Measurements from ENCODE around the gene CHI3L2. TPM values are rescaled to one million over a fixed set of nuclear protein-coding genes. Genes with fewer than 3 reads are reported as not detected.
"Not testable (repeated sequence)": the region's sequence is repeated elsewhere in the genome, so short reads cannot be mapped to it uniquely, and the experiment has no call there.

CHI3L2 gene
- total RNA-seq, 4 donors from 2014 or later: 0.42 to 13.1 (median 4.7) TPM; not detected in 1

DNA sequence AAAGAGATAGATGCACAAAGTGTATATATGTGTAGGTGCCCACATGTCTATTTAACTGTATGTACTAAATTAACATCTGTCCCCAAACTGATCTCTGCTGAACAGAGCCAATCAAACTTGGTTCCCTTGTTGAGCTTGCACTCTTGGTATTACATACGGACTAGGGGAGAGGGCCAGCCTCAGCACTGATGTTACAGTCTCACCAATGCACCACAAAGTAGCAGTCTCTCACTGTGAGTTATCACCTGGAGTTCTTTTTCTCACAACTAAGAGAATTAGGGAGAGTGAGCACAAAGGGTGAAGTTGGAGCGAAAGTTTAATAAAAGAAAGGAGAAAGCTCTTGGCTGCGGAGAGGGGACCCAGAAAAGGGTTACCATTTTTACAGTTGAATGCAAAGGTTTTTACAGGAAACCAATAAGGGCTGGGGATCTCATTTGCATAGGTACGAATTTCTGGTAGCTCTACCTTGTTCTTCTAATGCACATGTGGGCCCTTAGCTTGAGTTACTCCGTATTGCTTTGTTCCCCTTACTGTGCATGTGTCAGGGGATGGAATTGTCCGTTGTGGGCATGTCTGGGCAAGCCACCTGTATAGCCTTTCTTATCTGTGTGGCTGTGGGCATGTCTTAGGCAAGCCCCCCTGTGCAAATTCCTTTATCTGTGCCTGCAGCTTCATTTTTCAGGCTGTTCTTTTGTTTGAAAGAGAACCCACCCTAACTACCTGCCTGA is 13.3 kb upstream of the CHI3L2 start:
- no peak for TF ChIP-seq POLR2AphosphoS5 (IDR thresholded peaks at IDR 0.05)
- 70 to 84% methylated on average over 3 to 5 of the region's 6 CpGs for WGBS, 2 donors (ENCODE audit: low coverage in 1 of 2)
- Histone ChIP-seq H3K4me3 (no peak overlapping the region), H3K27ac (no peak overlapping the region), H3K27me3 (peaks cover 31% of the 10 kb centered on the region), H3K36me3 (no peaks in the 10 kb centered on the region), H3K4me1 (no peaks in the 10 kb centered on the region), H3K9me3 (no peaks in the 10 kb centered on the region)
- ATAC-seq: no peak

GRCh38 chr1:111214884-111215283 is 12.6 kb upstream of the CHI3L2 start:
- no peak for ATAC-seq
- Histone ChIP-seq H3K4me1 (no peaks in the 10 kb centered on the region), H3K4me3 (no peak overlapping the region), H3K9me3 (no peaks in the 10 kb centered on the region), H3K27ac (no peak overlapping the region), H3K27me3 (peaks cover 27% of the 10 kb centered on the region), H3K36me3 (no peaks in the 10 kb centered on the region)
- no peak for TF ChIP-seq CTCF (IDR thresholded peaks at IDR 0.05)
- TF ChIP-seq EP300 (IDR thresholded peaks at IDR 0.05): no peak
- no peak for TF ChIP-seq POLR2AphosphoS5 (IDR thresholded peaks at IDR 0.05)
- no peak for TF ChIP-seq POLR2A (IDR thresholded peaks at IDR 0.05)
- 83 to 90% methylated on average over 1 to 2 of the region's 7 CpGs for WGBS, 2 donors (ENCODE audit: low coverage in 1 of 2)

DNA sequence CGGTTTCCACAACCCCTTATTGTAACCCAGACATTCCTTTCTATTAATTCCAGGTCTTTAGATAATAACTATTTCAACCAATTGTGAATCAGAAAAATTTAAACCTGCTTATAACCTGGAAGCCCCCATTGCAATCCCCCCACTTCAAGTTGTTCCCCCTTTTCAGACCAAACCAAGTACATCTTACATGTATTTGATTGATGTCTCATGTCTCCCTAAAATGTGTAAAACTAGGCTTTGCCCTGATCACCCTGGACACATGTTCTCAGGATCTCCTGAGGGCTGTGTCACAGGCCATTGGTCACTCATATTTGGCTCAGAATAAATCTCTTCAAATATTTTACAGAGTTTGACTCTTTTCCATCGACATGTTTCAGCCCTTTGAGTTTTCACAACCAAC is 12.2 kb upstream of the CHI3L2 start:
- peaks cover 23% of the 10 kb centered on the region for H3K27me3 ChIP-seq
- H3K27ac ChIP-seq: not testable (repeated sequence)

DNA sequence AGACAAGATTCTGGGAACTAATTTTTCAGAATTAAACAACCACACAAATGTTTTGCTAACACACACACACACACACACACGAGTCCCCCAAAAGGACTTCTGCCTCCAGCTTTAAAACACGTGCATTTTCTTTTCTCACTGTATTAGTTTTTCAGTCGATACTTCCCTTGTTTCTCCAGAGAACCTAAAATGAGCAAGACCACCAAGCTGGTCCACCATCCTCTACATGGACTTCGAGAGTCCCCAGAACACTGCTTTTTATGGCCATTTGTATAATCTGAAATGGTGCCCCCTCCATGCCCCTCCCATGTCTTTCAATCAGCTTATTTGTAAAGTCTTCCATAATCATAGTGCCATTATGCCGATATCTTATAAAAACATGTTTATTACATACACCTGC is 10.8 kb upstream of the CHI3L2 start:
- no peaks in the 10 kb centered on the region for H3K36me3 ChIP-seq
- H3K4me3 ChIP-seq: no peak overlapping the region
- H3K4me1 ChIP-seq: no peaks in the 10 kb centered on the region
- ATAC-seq: no peak
- H3K27ac ChIP-seq: no peak overlapping the region
- TF ChIP-seq POLR2A (IDR thresholded peaks at IDR 0.05): no peak
- TF ChIP-seq EP300 (IDR thresholded peaks at IDR 0.05): no peak
- no peak for TF ChIP-seq POLR2AphosphoS5 (IDR thresholded peaks at IDR 0.05)
- no peak for TF ChIP-seq CTCF (IDR thresholded peaks at IDR 0.05)
- WGBS, 2 donors (ENCODE audit: low coverage in 1 of 2): 82 to 83% methylated on average over 4 to 5 of the region's 5 CpGs
- no peaks in the 10 kb centered on the region for H3K9me3 ChIP-seq
- H3K27me3 ChIP-seq: peaks cover 15% of the 10 kb centered on the region

More for the DNA sequence above, 12.2 kb upstream of the CHI3L2 start:
- H3K36me3 ChIP-seq, ATAC-seq, H3K4me1 ChIP-seq, H3K4me3 ChIP-seq, H3K9me3 ChIP-seq: not testable (repeated sequence)
- 86 to 93% methylated on average over 2 of the region's 2 CpGs for WGBS, 2 donors (ENCODE audit: low coverage in 1 of 2)

DNA sequence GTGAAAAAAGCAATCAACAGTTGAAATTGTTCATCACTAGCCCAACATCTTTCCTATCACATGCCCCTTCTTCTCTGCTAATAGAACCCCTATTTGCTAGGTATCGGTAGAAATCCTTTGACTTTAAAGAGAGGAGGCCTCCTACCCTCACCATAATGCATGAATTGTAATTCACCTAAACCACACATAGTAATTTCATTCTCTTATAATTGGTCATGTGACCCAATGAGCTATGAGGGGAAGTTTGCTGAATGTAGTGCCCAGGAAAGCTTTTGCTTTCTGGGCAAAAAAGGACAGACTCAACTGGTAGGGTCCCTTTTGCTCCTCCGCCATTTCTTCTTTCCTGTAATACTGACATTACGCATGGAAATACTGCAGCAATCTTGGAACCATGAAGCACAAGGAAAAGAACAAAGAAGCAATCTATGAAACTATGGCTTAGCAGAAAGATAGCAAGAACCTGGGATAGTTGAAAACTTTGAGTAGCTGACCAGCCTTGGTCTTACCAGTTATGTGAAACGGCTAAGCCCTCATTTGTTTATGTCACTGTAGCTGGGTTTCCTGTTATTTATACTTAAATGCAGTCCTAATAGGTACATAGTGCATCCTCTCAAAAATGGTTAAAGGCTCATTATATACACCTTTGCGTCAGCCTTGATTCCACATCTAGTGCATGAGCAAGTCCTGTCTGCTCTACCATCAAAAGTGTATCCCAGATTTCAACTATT is 10.2 kb upstream of the CHI3L2 start:
- Histone ChIP-seq H3K36me3 (no peaks in the 10 kb centered on the region), H3K4me1 (peaks cover 0 to 3% (median 0%) of the 10 kb centered on the region in 3 donors), H3K27me3 (peaks cover 15% of the 10 kb centered on the region), H3K9me3 (no peaks in the 10 kb centered on the region), H3K27ac (no peak overlapping the region), H3K4me3 (no peak overlapping the region)
- TF ChIP-seq EP300 (IDR thresholded peaks at IDR 0.05) (no peak), POLR2A (IDR thresholded peaks at IDR 0.05) (no peak), POLR2AphosphoS5 (IDR thresholded peaks at IDR 0.05) (no peak), CTCF (IDR thresholded peaks at IDR 0.05) (no peak)
- WGBS, 2 donors (ENCODE audit: low coverage in 1 of 2): 68 to 71% methylated on average over 5 of the region's 5 CpGs
- ATAC-seq: no peak

All from gastroesophageal sphincter (tissue), 4 donors.